K562 (cell line): ENCODE results near the gene TMEM187. TPM values are rescaled to one million over a fixed set of nuclear protein-coding genes. Genes with fewer than 3 reads are reported as not detected.

Experiments used
- CUX1 ChIP-seq: fragments of 200-800 bp; sonication (Bioruptor generic); IDR thresholded peaks from 2 replicates; pipeline ENCODE4 v1.6.1; 2016; ENCODE audit warnings: missing genetic modification characterization, missing compliant biosample characterization
- CXXC5 ChIP-seq: fragments of 250-450 bp; sonication (Bioruptor Pico); IDR thresholded peaks from 2 replicates; pipeline ENCODE4 v1.8.0; 2022; ENCODE audit warnings: inconsistent platforms, mild to moderate bottlenecking, moderate library complexity
- EP400 ChIP-seq: fragments of 450-650 bp; IDR thresholded peaks from 2 replicates; pipeline ENCODE4 v1.6.1; 2017; ENCODE audit warnings: antibody characterized with exemption, mild to moderate bottlenecking, moderate library complexity
- FOSL1 ChIP-seq: fragments of 200-800 bp; sonication (Bioruptor generic); conservative IDR thresholded peaks from 2 replicates; pipeline ENCODE4 v1.6.1; 2016; ENCODE audit warnings: missing genetic modification characterization, missing compliant biosample characterization
- FOXK1 ChIP-seq: sonication (generic); formaldehyde crosslinking; IDR thresholded peaks from 2 replicates; pipeline ENCODE4 v1.8.0; 2022; ENCODE audit warnings: missing genetic modification reagents, mild to moderate bottlenecking, borderline replicate concordance
- GATAD2B ChIP-seq: fragments of 450-650 bp; IDR thresholded peaks from 2 replicates; pipeline ENCODE4 v1.6.1; 2017; ENCODE audit warnings: mild to moderate bottlenecking, borderline replicate concordance
- MAZ ChIP-seq, 2 experiments: fragments of 450-650 bp in 1 of 2; sonication (generic) in 1 of 2; formaldehyde crosslinking; IDR thresholded peaks in 1 of 2; conservative IDR thresholded peaks in 1 of 2; 2 replicates each; pipeline versions ENCODE4 v1.4.0 to v1.5.0; 2020; ENCODE audit warnings: mild to moderate bottlenecking in 1 of 2, missing genetic modification reagents in 1 of 2
- POLR2A ChIP-seq: fragments of 450-650 bp; conservative IDR thresholded peaks from 2 replicates; pipeline ENCODE4 v1.6.1; 2016
- POLR2G ChIP-seq: fragments of 200-400 bp; formaldehyde crosslinking; IDR thresholded peaks from 2 replicates; pipeline ENCODE4 v1.6.1; 2017; ENCODE audit warnings: low read depth, mild to moderate bottlenecking, antibody characterized with exemption, low read length, moderate library complexity
- POLR2H ChIP-seq: IDR thresholded peaks from 2 replicates; pipeline ENCODE4 v1.6.1; 2016; ENCODE audit warnings: missing genetic modification characterization, low read depth, mild to moderate bottlenecking, control low read depth, missing compliant biosample characterization, moderate library complexity
- RAD21 ChIP-seq, 2 experiments: fragments of 250-450 bp in 1 of 2; fragments of 450-650 bp in 1 of 2; sonication (Bioruptor Pico) in 1 of 2; formaldehyde crosslinking in 1 of 2; IDR thresholded peaks in 1 of 2; conservative IDR thresholded peaks in 1 of 2; 2 replicates each; pipeline versions ENCODE4 v1.4.0 to v1.8.0; 2020 to 2022; ENCODE audit warnings: mild to moderate bottlenecking in 2 of 2, moderate library complexity in 1 of 2
- RB1 ChIP-seq: fragments of 450-650 bp; IDR thresholded peaks from 2 replicates; pipeline ENCODE4 v1.6.1; 2017; ENCODE audit warnings: low read depth, mild to moderate bottlenecking
- SMAD4 ChIP-seq: fragments of 250-450 bp; sonication (Bioruptor Pico); conservative IDR thresholded peaks from 2 replicates; pipeline ENCODE4 v1.8.0; 2021; ENCODE audit warnings: inconsistent platforms, mild to moderate bottlenecking, moderate library complexity
- SUPT5H ChIP-seq: fragments of 450-650 bp; IDR thresholded peaks from 2 replicates; pipeline ENCODE4 v1.6.1; 2016
- ZNF75A ChIP-seq: fragments of 450-650 bp; formaldehyde crosslinking; IDR thresholded peaks from 2 replicates; pipeline ENCODE4 v1.4.0; 2020; ENCODE audit warnings: mild to moderate bottlenecking
- polyA plus RNA-seq, 8 experiments: library from polyadenylated mRNA; depleted of rRNA in 4 of 8; stranded (reverse) in 5 of 8; unstranded in 3 of 8; fragments of >200 nt; fragmentation: Nextera tagmentation in 2 of 8; fragmentation: Illumina TruSeq in 1 of 8; extraction: Ambion mirVana in 2 of 8; extraction: Trizol in 1 of 8; gene quantifications; 2 replicates each; pipeline versions ENCODE4 v1.2.1 to v1.2.3, GENCODE V29; 2011 to 2014; ENCODE audit warnings: inconsistent platforms in 1 of 8, missing spikeins in 1 of 8
- total RNA-seq, 7 experiments: library from RNA; depleted of rRNA in 6 of 7; stranded (reverse); fragments of >200 nt in 6 of 7; fragmentation: Illumina TruSeq in 2 of 7; extraction: Trizol in 2 of 7; gene quantifications; 2 replicates each; pipeline versions ENCODE4 v1.2.1 to v1.2.3, GENCODE V29; 2011 to 2021; ENCODE audit warnings: low replicate concordance in 1 of 7
- TF ChIP-seq, protein P1 (sequence below), 2 experiments: fragments of 200-800 bp in 1 of 2; sonication (Bioruptor generic) in 1 of 2; sonication (generic) in 1 of 2; formaldehyde crosslinking in 1 of 2; IDR thresholded peaks in 1 of 2; conservative IDR thresholded peaks in 1 of 2; 2 replicates each; pipeline versions ENCODE4 v1.5.0 to v1.6.1; 2016 to 2020; ENCODE audit warnings: missing compliant biosample characterization in 1 of 2, missing genetic modification characterization in 1 of 2, missing genetic modification reagents in 1 of 2

Gene TMEM187
- total and polyA plus RNA-seq, 9 of the 15 experiments (the other 6 are each of a cell fraction or from before 2014, with no cell fraction given), result 0.13 to 6.4 (median 1.6) TPM

DNA sequence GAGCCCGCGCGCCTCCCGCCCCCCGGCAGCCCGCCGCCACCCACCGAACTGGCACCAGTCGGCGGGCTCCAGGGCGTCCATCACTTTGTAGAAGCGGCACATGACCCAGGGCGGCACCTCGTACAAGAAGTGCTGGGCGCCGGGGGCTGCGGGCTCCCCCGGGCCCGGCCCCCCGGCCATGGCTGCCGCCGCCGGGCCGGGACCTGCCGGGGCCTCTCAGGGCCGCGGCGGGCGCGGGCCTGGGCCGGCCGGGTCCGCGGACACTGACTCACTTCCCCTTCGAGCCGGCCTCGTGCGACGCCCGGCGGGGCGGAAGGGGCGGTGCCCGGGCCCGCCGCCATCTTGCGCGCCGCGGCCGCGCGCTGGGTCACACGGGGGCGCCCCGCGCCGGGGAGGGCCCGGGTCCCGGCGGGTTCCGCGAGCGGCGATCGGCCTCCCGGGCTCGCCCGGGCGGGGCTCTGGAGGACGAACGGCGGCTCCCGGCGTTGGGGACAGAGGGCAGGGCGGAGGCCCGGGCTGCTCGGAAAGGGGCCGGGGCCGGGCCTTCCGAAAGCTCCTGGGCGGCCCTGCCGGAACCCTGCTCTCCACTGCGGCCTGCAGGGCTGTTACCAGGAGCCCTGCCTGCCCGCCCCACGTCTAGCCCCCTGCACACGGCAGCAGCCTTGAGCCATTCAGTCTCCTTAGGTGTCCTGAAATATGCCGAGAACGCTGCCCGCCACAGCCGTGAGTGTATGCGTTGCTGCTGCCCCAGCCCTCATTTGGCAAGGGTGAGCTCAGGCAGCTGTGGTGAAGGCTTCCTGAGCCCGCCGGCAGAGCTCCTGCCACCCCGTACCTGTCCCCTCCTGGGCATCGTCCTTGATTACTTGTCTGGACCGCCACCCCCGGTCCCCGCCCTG, 47.3 kb downstream of the TMEM187 start, which contains the start of gene IRAK1 (continued):
- TF ChIP-seq CUX1 (CRISPR knock-in tag) (no peak), POLR2H (peak; percentile 52; the same call in 1 of the 2 replicates), MAZ (CRISPR knock-in tag; conservative IDR thresholded peaks at IDR 0.05 in 1 of 2, IDR thresholded peaks at IDR 0.05 in 1 of 2) (0 out of 4 replicates have a peak, but pooled peaks of 1 of the 2 experiments have one; percentile 44), EP400 (peak; percentile 15; the same call in 1 of the 2 replicates), GATAD2B (peak; percentile 54; the same call in 1 of the 2 replicates), POLR2A (peak; percentile 53), FOSL1 (peak; percentile 86), RAD21 (CRISPR knock-in tag; conservative IDR thresholded peaks at IDR 0.05 in 1 of 2, IDR thresholded peaks at IDR 0.05 in 1 of 2) (peak in 1 of 2 experiments; percentile 30; a peak in 2 of 4 replicates), SUPT5H (0 out of 2 replicates have a peak, but pooled peaks have one; percentile 13), POLR2G (peak; percentile 79), CXXC5 (CRISPR knock-in tag) (peak; percentile 80), RB1 (peak; percentile 84), ZNF75A (CRISPR knock-in tag) (no peak), FOXK1 (CRISPR knock-in tag) (0 out of 2 replicates have a peak, but pooled peaks have one; percentile 27), SMAD4 (CRISPR knock-in tag) (peak; percentile 64; the same call in 1 of the 2 replicates)
- TF ChIP-seq, protein P1, sequence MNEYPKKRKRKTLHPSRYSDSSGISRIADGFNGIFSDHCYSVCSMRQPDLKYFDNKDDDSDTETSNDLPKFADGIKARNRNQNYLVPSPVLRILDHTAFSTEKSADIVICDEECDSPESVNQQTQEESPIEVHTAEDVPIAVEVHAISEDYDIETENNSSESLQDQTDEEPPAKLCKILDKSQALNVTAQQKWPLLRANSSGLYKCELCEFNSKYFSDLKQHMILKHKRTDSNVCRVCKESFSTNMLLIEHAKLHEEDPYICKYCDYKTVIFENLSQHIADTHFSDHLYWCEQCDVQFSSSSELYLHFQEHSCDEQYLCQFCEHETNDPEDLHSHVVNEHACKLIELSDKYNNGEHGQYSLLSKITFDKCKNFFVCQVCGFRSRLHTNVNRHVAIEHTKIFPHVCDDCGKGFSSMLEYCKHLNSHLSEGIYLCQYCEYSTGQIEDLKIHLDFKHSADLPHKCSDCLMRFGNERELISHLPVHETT (CRISPR knock-in tag; conservative IDR thresholded peaks at IDR 0.05 in 1 of 2, IDR thresholded peaks at IDR 0.05 in 1 of 2), result peak in 1 of 2 experiments; percentile 96; a peak in 2 of 4 replicates
